SU-DHL-6 (cell line): ENCODE data around the gene IGFBP3.

Experiments
- CTCF ChIP-seq: fragments of 200-600 bp; sonication (generic); IDR thresholded peaks from one replicate; pipeline ENCODE4 v1.5.1; 2017; ENCODE audit warnings: antibody characterized with exemption, mild to moderate bottlenecking, low read length, moderate library complexity; ENCODE audit not compliant: insufficient read depth, poor library complexity, severe bottlenecking
- EZH2phosphoT487 ChIP-seq: fragments of 200-600 bp; sonication (generic), shearing (Covaris generic); conservative IDR thresholded peaks from 2 replicates; pipeline ENCODE4 v1.6.1; 2018; ENCODE audit warnings: mild to moderate bottlenecking, antibody characterized with exemption, low read length, moderate library complexity, mixed read lengths

GRCh38 chr7:45969940-45970339 lies 48.9 kb upstream of the IGFBP3 start:
- TF ChIP-seq CTCF (no peak), EZH2phosphoT487 (no peak)
